Thyroid gland (tissue), 4 donors: ENCODE measurements around the gene AKR1C1.

Experiments used
- POLR2A ChIP-seq, 2 donors: fragments of 450-650 bp; IDR thresholded peaks; one replicate each; pipeline ENCODE4 v1.6.1; 2017; ENCODE audit warnings: antibody characterized with exemption in 2 of 2, mild to moderate bottlenecking in 2 of 2, moderate library complexity in 1 of 2
- TF ChIP-seq, protein P1 (sequence below), 6 experiments: fragments of 200-600 bp in 3 of 6; fragments of 450-650 bp in 3 of 6; sonication (generic) in 3 of 6; IDR thresholded peaks; one replicate each; pipeline ENCODE4 v1.5.1; 2016 to 2019; ENCODE audit warnings: antibody characterized with exemption in 6 of 6, mild to moderate bottlenecking in 2 of 6, inconsistent platforms in 1 of 6, moderate library complexity in 1 of 6

DNA sequence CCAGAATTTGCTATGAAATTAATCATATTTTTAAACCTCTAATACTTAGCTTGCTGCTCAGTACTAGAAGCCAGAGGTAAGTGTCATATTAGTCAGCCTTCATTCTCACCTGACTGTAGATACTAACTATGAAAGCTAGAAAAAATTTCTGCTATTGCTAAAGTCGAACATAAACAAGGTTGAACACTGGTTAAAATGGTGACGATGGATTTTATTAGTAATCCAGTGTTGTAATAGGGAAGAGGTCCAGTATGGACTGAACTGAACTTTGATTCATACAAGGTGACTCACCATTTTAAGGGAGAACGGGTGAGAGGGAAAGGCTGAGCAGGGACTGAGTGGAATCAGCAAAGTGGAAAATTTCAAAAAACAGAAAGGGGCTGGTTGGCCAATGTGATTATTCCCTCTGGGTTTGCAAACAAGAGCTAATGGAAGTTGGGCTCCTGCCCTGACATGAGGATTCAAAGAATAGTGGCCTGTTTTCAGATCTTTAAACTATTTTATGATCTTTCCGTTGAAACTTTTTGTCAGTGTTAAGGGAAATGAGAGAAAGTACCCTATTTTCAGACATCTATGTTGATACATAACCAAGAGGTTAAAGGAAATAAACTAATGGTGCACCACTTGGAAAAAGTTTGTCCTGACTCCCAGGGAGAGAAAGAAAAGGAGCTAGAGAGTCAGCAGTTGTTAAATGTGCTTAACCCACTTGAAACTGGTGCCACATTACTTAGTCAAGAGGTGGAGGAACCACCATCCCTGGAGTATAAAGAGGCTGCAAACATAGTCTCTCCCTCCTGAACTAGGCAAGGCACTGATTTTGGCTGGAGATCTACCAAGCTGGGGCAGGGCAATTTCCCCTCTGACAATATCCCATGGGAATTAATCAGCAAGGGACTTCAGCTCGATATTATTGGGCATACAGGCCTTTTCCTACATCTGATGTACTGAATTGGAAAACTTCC lies 15.3 kb upstream of the AKR1C1 start:
- TF ChIP-seq, protein P1, sequence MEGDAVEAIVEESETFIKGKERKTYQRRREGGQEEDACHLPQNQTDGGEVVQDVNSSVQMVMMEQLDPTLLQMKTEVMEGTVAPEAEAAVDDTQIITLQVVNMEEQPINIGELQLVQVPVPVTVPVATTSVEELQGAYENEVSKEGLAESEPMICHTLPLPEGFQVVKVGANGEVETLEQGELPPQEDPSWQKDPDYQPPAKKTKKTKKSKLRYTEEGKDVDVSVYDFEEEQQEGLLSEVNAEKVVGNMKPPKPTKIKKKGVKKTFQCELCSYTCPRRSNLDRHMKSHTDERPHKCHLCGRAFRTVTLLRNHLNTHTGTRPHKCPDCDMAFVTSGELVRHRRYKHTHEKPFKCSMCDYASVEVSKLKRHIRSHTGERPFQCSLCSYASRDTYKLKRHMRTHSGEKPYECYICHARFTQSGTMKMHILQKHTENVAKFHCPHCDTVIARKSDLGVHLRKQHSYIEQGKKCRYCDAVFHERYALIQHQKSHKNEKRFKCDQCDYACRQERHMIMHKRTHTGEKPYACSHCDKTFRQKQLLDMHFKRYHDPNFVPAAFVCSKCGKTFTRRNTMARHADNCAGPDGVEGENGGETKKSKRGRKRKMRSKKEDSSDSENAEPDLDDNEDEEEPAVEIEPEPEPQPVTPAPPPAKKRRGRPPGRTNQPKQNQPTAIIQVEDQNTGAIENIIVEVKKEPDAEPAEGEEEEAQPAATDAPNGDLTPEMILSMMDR (IDR thresholded peaks at IDR 0.05) = no peak
- peak in 1 of 2 donors; percentile 44 for TF ChIP-seq POLR2A (IDR thresholded peaks at IDR 0.05)
